ENCODE results near the gene TRRAP.

Gene TRRAP

DNA sequence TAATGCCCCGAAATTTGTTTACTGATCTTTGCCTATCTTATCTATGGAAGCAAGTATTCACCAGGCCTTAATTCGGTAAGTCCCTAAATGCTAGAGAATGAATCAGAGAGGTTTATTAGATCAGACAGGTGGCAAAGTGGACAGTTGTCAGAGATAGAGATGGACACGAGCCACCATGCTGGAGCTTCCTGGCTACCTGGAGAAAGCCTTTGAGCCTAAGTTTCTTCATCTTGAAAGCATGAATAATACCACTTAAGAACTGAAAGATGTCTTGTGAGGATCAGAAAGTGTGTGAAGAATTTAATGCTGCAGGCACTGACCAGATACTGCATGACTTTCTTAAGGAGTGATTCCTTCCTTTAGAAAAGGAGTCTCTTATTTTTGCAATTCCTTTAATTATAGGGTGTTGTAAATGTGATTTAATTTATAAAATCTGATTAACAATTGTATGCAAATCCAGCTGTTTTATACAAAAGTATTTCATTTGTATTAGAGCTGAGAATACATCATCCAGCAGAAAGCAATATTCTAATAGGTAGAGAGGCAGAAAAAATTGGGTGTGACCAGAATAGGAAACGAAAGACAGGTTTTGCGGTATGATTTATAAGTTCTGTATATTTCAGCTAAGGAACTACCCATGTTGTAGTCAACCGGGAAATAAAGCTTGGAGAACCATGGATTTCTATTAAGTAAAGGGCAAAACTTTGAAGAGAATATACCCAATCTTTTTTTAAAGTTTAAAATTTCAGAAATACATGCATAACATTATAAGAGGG is 182.9 kb downstream of the TRRAP start:
- no peak for DNase-seq (ENCODE audit: low spot score)
